T-helper 2 cell treated with Interferon-gamma antibody and Interleukin-4, amounts not matched to agents 100 ng/mL and 5 ng/mL, for 36 hours (primary cell): ENCODE data around the gene SMOC2. TPM values are rescaled to one million over a fixed set of nuclear protein-coding genes. Genes with fewer than 3 reads are reported as not detected.

Experiments used
- intact Hi-C: fragments of 100-400 bp; cut with micrococcal nuclease; formaldehyde crosslinking; loops from one replicate; pipeline ENCODE4 v1.15.1; 2023
- total RNA-seq: library from RNA; stranded (reverse); gene quantifications from 2 replicates; pipeline ENCODE4 v1.2.3, GENCODE V29; 2022

Gene SMOC2
- total RNA-seq, 1 donor from 2014 or later: not detected

DNA sequence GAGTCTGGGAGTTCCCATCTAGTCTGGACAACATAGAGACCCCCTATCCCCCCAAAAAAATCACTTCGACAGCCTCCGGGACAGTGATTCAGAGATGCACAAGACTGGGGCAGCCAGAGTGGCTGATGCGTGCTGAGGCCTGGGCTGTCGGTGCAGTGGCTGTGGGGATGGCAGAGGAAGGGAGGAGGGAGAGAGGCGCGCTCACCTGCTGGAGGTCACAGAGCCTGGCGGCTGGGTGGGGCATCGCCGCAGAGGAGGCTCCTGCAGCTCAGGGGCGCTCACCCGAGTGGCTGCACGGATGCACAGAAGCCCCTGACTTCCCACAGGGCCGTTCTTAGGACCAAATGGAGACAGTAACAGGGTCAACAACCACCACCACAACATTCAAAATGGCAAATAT, 182.8 kb downstream of the SMOC2 start:
- intact Hi-C loops: no loop called here

DNA sequence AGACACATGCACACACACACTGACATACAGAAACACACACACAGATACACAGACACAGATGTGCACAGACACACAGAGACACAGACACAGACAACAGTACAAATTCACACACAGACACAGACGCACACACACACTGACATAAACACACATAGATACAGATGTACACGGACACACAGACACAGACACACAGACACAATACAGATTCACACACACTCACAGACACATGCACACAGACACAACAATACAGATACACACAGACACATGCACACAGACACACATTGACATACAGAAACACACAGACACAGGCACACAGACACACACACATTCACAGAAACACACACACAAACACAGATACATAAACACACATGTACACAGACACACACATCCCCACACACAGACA, 183.6 kb downstream of the SMOC2 start:
- intact Hi-C loops: no loop called here

DNA sequence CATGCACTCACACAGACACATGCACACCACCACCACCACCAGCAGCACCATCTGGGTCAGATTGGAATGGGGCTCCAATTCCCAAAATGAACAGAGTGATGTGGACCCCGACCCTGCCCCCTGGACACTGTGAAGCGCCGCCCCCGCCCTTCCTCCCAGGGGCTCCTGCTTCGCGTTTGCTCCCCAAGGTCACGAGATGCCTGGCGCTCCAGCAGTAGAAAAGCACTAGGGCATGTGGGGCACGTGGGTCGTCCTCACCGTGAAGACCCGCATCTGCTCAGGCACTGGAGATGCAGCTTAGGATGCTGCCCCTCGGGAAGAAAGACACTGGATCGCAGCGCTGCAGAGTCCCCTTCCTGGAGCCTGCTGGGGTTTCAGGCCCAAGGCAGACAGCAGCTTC, 184.0 kb downstream of the SMOC2 start:
- intact Hi-C loops: no loop called here

DNA sequence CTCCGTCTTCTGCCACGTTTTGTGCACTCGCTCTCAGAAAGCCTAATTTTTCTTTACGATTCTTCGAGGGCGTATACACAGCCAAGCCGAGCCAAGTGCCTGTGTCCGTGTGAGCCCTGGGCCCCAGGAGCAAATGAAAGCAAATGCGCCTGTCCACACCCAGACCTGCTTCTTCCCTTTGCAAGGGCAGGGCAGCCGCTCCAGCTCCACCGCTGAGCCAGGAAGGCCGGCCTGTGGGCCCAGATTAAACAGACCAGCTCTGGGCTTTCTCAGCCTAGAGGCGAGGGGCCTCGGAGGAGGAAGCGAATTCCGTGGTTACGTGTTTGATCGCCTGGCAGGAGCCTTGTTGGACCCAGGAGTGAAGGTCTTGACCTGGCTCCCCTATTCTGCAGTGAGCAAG, 184.6 kb downstream of the SMOC2 start:
- intact Hi-C loops: no loop called here

GRCh38 chr6:168626046-168626602, 185.1 kb downstream of the SMOC2 start:
- intact Hi-C loops: no loop called here

DNA sequence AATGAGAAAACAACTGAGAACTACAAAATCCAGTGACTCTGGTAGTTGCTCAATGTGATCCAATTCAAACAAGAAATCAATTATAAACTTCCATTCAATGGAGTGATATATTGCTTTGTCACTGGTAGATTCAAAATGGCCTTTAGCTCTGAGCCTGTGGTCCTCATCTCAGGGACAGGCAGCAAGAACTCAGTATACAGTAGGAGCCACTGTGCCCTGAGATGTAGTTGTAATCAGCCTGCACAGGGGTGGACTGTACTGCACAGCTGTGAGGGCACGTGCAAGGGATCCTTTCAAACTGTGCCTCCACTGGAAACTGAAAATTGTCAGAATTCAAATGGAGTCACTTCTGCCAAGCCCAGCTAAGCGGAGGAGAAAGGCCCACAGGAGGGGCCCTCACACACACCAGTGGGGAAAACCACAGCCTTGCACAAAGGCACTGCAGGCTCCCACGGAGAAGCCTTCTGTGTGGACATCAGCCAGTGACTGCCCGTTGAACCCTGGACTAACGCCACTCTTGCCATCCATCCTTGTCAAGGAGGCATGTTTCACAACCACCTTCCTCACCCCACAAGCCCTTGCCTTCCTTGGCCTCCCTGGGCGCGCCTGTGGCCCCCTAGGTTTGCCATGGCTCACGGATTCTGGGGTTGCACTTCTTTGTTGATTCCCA, 186.7 kb downstream of the SMOC2 start:
- intact Hi-C loops: no loop called here

DNA sequence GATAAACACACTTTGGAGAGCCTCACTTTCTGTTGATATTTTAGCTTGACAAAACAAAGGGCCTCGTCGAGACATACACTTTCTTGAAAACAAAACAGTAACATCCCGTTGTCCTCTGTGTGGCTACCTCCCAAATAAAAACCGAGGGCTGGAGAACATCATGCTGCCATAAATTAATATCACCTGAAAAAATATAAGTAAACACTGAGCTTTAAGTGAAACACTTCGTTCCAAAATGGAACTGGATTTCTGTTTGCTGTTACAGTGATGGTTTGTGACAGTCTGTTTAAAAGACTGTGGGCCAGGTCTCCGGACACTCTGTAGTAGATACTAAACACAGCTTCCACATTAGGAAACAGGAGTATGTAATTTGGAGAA, 187.2 kb downstream of the SMOC2 start:
- intact Hi-C loops: no loop called here

DNA sequence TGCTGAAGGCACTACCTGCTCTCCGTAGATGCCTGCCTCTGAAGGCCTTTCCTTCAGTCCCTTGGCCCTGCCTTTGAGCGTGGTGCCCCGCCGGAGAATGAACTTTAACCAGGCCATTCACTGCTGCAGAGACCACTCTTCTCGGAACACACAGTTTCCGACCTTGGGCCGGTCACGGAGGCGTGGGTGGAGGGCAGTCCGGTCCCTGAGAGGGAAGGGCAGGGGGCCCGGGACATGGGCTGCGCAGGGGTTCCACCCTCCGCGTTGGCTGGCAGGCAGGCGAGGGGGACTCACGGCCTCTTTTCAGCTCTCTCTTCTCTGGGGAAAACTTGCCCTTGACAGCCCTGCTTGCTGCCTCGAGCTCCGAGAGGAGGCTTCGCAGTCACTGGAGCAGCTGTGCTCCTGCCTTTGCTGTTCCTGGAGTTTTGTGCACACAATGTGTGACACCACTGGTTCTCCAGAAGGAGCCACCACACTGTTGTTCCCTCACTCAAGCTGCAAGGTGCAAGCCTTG, 187.8 kb downstream of the SMOC2 start:
- intact Hi-C loops: no loop called here

DNA sequence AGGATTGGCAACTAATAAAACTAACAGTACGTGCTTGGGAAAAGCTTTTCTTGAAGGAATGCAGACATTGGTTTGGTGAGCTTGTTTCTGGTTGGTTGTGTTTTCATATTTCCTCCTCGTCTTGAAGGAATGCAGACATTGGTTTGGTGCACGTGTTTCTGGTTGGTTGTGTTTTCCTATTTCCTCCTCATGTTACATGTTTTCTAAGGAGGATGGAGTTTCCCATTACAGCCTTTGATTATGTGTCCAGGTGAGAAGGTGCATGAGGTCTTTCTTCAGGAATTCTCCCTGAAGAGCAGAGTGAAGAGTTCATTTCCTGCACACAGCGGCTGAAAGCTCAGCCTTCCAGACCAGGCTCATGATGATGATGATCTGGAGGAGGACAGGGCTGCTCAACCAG, 190.6 kb downstream of the SMOC2 start:
- intact Hi-C loops: no loop called here

GRCh38 chr6:168632694-168633093, 191.7 kb downstream of the SMOC2 start:
- intact Hi-C loops: no loop called here

GRCh38 chr6:168634541-168635328, 193.8 kb downstream of the SMOC2 start:
- intact Hi-C loops: no loop called here

DNA sequence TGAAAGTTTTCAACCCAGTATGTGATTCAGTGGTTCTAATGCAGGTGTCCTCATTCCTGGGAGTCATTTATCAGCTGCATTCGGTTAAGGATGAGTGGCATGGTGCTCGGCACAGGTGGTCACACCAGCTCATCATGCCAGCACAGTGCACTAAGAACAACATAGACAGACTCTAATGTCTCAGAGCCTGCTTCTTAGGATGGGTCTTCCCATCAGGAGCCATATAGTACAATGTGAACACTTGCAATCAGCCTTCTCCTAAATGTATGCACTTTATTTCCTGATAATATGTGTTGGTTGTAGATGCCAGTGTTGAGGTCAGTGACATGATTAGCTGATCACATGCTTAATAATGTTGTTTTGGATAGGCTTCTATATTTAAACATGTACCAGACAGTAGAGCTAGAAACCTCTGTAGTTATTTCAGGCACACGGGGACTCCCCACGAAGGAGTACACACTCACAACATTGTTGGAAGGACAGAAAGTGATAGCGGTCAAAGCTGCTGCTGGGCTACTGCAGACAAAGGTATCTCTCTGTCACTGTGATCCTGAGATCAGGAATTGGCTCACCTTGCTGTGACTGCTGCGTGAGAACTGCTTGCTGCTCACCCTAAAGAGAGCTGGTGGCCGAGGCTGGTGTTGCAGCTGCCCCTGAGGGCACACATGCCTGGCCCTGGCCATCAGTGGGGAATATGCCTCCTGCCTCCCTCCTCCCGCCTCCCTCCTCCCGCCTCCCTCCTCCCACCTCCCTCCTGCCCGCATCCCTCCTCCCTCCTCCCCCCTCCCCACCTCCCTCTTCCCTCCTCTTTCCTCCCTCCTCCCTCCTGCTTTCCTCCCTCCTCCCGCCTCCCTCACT, 195.4 kb downstream of the SMOC2 start:
- intact Hi-C loops: no loop called here

GRCh38 chr6:168637834-168638233, 196.8 kb downstream of the SMOC2 start:
- intact Hi-C loops: no loop called here

DNA sequence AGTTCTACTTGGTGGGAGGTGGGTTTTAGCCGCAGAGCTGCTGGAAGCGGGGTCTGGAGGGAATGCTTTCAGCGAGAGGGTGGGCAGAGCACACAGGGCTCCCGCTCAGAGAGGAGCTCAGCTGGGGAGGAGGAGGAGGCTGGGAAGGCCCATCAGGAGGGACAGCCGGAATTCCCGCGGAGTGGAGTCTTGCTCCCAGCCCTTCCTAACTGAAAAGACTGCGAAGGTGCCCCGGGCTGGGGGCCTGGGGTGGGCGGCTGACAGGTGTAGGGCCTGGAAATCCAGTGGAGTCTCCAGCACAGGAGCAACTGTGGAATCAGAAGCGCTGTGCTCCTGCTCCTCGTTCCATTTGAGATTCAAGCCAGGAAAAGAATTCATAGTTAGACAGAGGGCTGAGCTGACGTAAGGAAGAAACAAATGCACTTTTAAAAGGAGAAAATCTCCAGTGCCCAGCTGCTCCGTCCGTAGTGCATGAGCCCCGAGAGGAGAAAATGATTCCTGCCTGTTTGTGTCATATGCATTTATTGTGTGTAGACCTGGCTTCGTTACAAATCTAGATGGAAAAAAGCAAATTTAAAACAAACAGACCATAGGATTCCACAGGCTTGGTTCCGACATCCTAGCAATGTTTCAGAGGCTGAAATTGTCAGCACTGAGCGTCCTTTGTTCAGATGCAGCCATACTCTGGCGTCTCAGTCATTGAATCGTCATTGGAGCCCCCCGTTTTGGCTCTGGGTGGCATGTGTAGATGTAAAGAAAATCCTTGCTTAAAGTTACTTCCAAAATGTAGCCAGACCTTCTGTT, 197.7 kb downstream of the SMOC2 start:
- intact Hi-C loops: no loop called here

DNA sequence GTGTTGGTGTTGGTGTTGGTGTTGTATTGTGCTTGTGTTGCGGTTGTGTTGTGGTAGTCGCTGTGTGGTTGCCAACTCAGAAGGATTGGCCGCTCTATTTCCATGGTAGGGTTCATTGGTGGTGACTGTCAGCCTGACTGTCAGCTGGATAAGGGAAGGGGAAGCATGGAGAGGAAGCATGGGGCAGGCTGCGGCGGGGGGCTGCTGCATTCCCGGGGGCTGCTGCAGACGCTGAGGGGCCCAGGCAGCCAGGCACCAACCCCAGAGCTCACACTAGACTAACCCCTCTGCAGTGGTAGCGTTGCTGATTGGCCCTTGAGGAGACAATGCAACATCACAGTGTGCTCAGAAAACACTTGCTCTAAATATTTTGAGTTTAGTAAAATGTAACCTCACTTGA, 199.2 kb downstream of the SMOC2 start:
- intact Hi-C loops: no loop called here

- intact Hi-C loops: no loop called here
Measured at GRCh38 chr6:168640768-168641167, 199.8 kb downstream of the SMOC2 start.

GRCh38 chr6:168641446-168641845, 200.5 kb downstream of the SMOC2 start:
- intact Hi-C loops: no loop called here

DNA sequence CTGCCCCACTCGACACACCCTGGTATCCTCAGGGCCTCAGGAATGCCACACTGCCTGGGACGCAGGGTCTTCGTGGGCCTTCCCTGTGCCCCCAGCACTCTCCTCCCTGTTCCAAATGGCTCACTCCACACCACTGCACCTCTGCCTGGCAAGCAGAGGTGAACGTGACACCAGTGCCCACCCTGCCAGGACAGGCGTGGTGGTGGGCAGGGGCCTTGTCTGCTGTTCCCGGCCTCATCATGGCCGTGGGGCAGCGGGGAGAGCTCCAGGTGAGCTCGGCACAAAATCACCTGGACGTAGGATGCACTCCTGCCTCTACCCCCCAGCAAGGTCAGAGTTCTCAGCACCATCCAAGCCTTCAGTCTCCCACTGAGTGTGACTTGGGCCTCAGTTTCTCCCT, 202.4 kb downstream of the SMOC2 start:
- intact Hi-C loops: no loop called here

- intact Hi-C loops: no loop called here
Measured at GRCh38 chr6:168645326-168645725, 204.3 kb downstream of the SMOC2 start.

DNA sequence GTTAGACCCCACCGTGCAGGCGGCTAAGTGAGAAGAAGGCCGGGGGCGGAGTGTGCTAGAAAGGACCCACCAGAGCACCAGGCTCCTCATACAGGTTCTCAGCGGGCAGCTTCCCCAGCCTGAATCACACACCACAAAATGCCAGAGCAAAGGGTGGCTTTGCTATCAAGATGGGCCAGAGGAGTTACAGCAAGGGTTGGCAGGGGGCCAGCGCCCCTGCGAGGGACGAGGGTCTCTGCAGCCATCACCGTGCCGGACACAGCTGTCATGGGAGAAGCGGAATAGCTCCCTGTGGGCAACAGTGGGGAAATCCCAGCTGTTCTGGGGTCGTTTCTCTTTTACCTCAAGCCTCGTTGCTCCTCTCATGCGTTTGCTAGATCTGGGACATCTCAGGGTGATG, 206.3 kb downstream of the SMOC2 start:
- intact Hi-C loops: no loop called here
